K562 (cell line): ENCODE data around the gene BRICD5. TPM values are rescaled to one million over a fixed set of nuclear protein-coding genes. Genes with fewer than 3 reads are reported as not detected.

Source experiments
- DACH1 ChIP-seq: fragments of 450-650 bp; IDR thresholded peaks from 2 replicates; pipeline ENCODE4 v1.6.1; 2018; ENCODE audit not compliant: partially characterized antibody
- E2F4 ChIP-seq: sonication (generic); formaldehyde crosslinking; IDR thresholded peaks from 2 replicates; pipeline ENCODE4 v1.8.0; 2022; ENCODE audit warnings: mild to moderate bottlenecking, low read depth, missing genetic modification reagents
- ETS1 ChIP-seq: conservative IDR thresholded peaks from 2 replicates; pipeline ENCODE4 v1.6.1; 2011; ENCODE audit warnings: low read depth, mild to moderate bottlenecking, low read length; ENCODE audit not compliant: control insufficient read depth
- HDAC3 ChIP-seq: fragments of 450-650 bp; IDR thresholded peaks from 2 replicates; pipeline ENCODE4 v1.6.1; 2018; ENCODE audit warnings: borderline replicate concordance, mild to moderate bottlenecking, moderate library complexity; ENCODE audit not compliant: partially characterized antibody
- JUND ChIP-seq, 2 experiments: IDR thresholded peaks; 2 replicates in 1 of 2; 3 replicates in 1 of 2; pipeline ENCODE4 v1.6.1; 2011; ENCODE audit warnings: borderline replicate concordance in 2 of 2, low read depth in 2 of 2, low read length in 2 of 2, improper control_type of control experiment in 1 of 2, missing biosample characterization in 1 of 2, missing genetic modification characterization in 1 of 2, missing genetic modification reagents in 1 of 2
- KLF6 ChIP-seq: fragments of 250-450 bp; sonication (Bioruptor Pico); IDR thresholded peaks from 2 replicates; pipeline ENCODE4 v1.4.0; 2020; ENCODE audit warnings: mild to moderate bottlenecking, moderate library complexity, borderline replicate concordance
- MITF ChIP-seq: IDR thresholded peaks from 2 replicates; pipeline ENCODE4 v1.6.1; 2014; ENCODE audit warnings: antibody characterized with exemption
- NBN ChIP-seq: fragments of 450-650 bp; IDR thresholded peaks from 2 replicates; pipeline ENCODE4 v1.6.1; 2016; ENCODE audit warnings: low read depth, mild to moderate bottlenecking
- NR0B1 ChIP-seq: fragments of 450-650 bp; IDR thresholded peaks from one replicate; pipeline ENCODE4 v1.6.1; 2018; ENCODE audit warnings: mild to moderate bottlenecking, moderate library complexity; ENCODE audit not compliant: partially characterized antibody
- POLR2B ChIP-seq: fragments of 450-650 bp; IDR thresholded peaks from 2 replicates; pipeline ENCODE4 v1.6.1; 2018; ENCODE audit warnings: low read depth; ENCODE audit not compliant: partially characterized antibody
- PTRF ChIP-seq: fragments of 450-650 bp; IDR thresholded peaks from 2 replicates; pipeline ENCODE4 v1.6.1; 2016; ENCODE audit warnings: mild to moderate bottlenecking, missing genetic modification characterization, missing compliant biosample characterization
- PURB ChIP-seq: sonication (generic); formaldehyde crosslinking; IDR thresholded peaks from 2 replicates; pipeline ENCODE4 v1.9.0; 2021; ENCODE audit warnings: low read depth, mild to moderate bottlenecking, missing genetic modification reagents
- RNF2 ChIP-seq: sonication (generic); IDR thresholded peaks from 2 replicates; pipeline ENCODE4 v1.6.1; 2016
- SMAD4 ChIP-seq: fragments of 250-450 bp; sonication (Bioruptor Pico); conservative IDR thresholded peaks from 2 replicates; pipeline ENCODE4 v1.8.0; 2021; ENCODE audit warnings: inconsistent platforms, mild to moderate bottlenecking, moderate library complexity
- ZBTB34 ChIP-seq: fragments of 250-450 bp; sonication (Bioruptor Pico); IDR thresholded peaks from 2 replicates; pipeline ENCODE4 v1.8.0; 2021; ENCODE audit warnings: mild to moderate bottlenecking, moderate library complexity
- ZNF398 ChIP-seq: fragments of 250-450 bp; sonication (Bioruptor Pico); IDR thresholded peaks from 2 replicates; pipeline ENCODE4 v1.8.0; 2021; ENCODE audit warnings: moderate library complexity, mild to moderate bottlenecking, inconsistent platforms
- ZNF41 ChIP-seq: fragments of 250-450 bp; sonication (Bioruptor Pico); conservative IDR thresholded peaks from 2 replicates; pipeline ENCODE4 v1.4.0; 2020; ENCODE audit warnings: mild to moderate bottlenecking
- ZNF445 ChIP-seq: fragments of 250-450 bp; sonication (Bioruptor Pico); IDR thresholded peaks from 2 replicates; pipeline ENCODE4 v1.4.0; 2020; ENCODE audit warnings: low read depth, mild to moderate bottlenecking, moderate library complexity
- polyA plus RNA-seq, 8 experiments: library from polyadenylated mRNA; depleted of rRNA in 4 of 8; stranded (reverse) in 5 of 8; unstranded in 3 of 8; fragments of >200 nt; fragmentation: Nextera tagmentation in 2 of 8; fragmentation: Illumina TruSeq in 1 of 8; extraction: Ambion mirVana in 2 of 8; extraction: Trizol in 1 of 8; gene quantifications; 2 replicates each; pipeline versions ENCODE4 v1.2.1 to v1.2.3, GENCODE V29; 2011 to 2014; ENCODE audit warnings: inconsistent platforms in 1 of 8, missing spikeins in 1 of 8
- total RNA-seq, 7 experiments: library from RNA; depleted of rRNA in 6 of 7; stranded (reverse); fragments of >200 nt in 6 of 7; fragmentation: Illumina TruSeq in 2 of 7; extraction: Trizol in 2 of 7; gene quantifications; 2 replicates each; pipeline versions ENCODE4 v1.2.1 to v1.2.3, GENCODE V29; 2011 to 2021; ENCODE audit warnings: low replicate concordance in 1 of 7

The BRICD5 gene
- total and polyA plus RNA-seq, 9 of the 15 experiments (the other 6 are each of a cell fraction or from before 2014, with no cell fraction given) = 0.24 to 15.1 (median 2.4) TPM; not detected in 1

GRCh38 chr16:2223221-2223941 is 12.7 kb upstream of the BRICD5 start, which contains the start of gene E4F1 (continued):
- peak; percentile 59 for TF ChIP-seq ETS1
- TF ChIP-seq E2F4 (CRISPR knock-in tag) = 0 out of 2 replicates have a peak, but pooled peaks have one; percentile 51
- peak; percentile 69 for TF ChIP-seq JUND (IDR thresholded peaks at IDR 0.05; ENCODE audit: borderline replicate concordance, low read depth, low read length)
- TF ChIP-seq JUND (tag; IDR thresholded peaks at IDR 0.05; ENCODE audit: borderline replicate concordance, low read depth, low read length) = no peak
- peak; percentile 2; the same call in 1 of the 2 replicates for TF ChIP-seq SMAD4 (CRISPR knock-in tag)
- no peak for TF ChIP-seq NR0B1
- no peak for TF ChIP-seq MITF
- no peak for TF ChIP-seq PTRF (tag)
- peak; percentile 81 for TF ChIP-seq POLR2B
- TF ChIP-seq ZNF445 (CRISPR knock-in tag) = no peak
- no peak for TF ChIP-seq NBN
- TF ChIP-seq KLF6 (CRISPR knock-in tag) = no peak
- no peak for TF ChIP-seq ZBTB34 (CRISPR knock-in tag)
- TF ChIP-seq RNF2 = peak; percentile 50; the same call in 1 of the 2 replicates
- TF ChIP-seq ZNF41 (CRISPR knock-in tag) = no peak
- no peak for TF ChIP-seq ZNF398 (CRISPR knock-in tag)
- TF ChIP-seq DACH1 = no peak
- no peak for TF ChIP-seq PURB (CRISPR knock-in tag)
- TF ChIP-seq HDAC3 = no peak
